ENCODE data around the gene NTN5.

DNA sequence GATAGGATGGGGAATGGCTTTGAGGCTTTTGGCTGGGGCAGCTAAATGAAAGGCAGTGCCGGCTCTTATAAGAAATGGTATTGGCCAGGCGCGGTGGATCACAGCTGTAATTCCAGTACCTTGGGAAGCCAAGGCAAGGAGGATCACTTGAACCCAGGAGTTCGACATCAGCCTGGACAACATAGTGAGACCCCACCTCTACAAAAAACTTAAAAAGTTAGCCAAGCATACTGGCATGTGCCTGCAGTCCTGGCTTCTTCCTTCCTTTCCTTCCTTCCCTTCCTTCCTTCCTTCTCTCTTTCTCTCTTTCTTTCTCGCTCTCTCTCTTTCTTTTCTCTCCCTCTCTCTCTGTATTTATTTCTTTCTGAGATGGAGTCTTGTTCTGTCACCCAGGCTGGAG, 30.0 kb downstream of the NTN5 start:
- TF ChIP-seq GATA2 (IDR thresholded peaks at IDR 0.05; ENCODE audit: low read depth, low read length) (no peak), GATA3 (IDR thresholded peaks at IDR 0.05; ENCODE audit: low read depth, low read length) (no peak)
